AG09309 (cell line): ENCODE measurements around the gene NGLY1.

Experiments used
- DNase-seq: peaks from one replicate; pipeline ENCODE4 v3.0.0-alpha.2; 2010; ENCODE audit warnings: low read depth
- H3K4me3 ChIP-seq: 2 replicates; pipeline ENCODE4 v1.5.1; 2011; ENCODE audit warnings: mild to moderate bottlenecking, low read depth, low read length, moderate library complexity; ENCODE audit not compliant: control insufficient read depth
- CTCF ChIP-seq: IDR thresholded peaks from 2 replicates; pipeline ENCODE4 v1.5.1; 2011; ENCODE audit warnings: mild to moderate bottlenecking, low read depth, low read length, inconsistent platforms; ENCODE audit not compliant: insufficient read depth, control insufficient read depth; ENCODE audit errors: missing control alignments

NGLY1 gene

GRCh38 chr3:25775936-25776335 lies 7.3 kb downstream of the NGLY1 start:
- TF ChIP-seq CTCF = no peak
- DNase-seq = no peak
- no peak overlapping the region for H3K4me3 ChIP-seq

GRCh38 chr3:25768851-25769250 lies 14.4 kb downstream of the NGLY1 start:
- H3K4me3 ChIP-seq = no peak overlapping the region
- TF ChIP-seq CTCF = no peak
- no peak for DNase-seq

- no peak for DNase-seq
- no peak overlapping the region for H3K4me3 ChIP-seq
- no peak for TF ChIP-seq CTCF
Observed at GRCh38 chr3:25751725-25752124, 31.5 kb downstream of the NGLY1 start.

GRCh38 chr3:25751048-25751447 lies 32.2 kb downstream of the NGLY1 start:
- H3K4me3 ChIP-seq = no peak overlapping the region
- TF ChIP-seq CTCF = no peak
- no peak for DNase-seq

- DNase-seq = no peak
- no peak overlapping the region for H3K4me3 ChIP-seq
- TF ChIP-seq CTCF = no peak
Observed at GRCh38 chr3:25749031-25749581, 34.1 kb downstream of the NGLY1 start.

- TF ChIP-seq CTCF = no peak
- H3K4me3 ChIP-seq = no peak overlapping the region
- no peak for DNase-seq
Observed at GRCh38 chr3:25748189-25748588, 35.1 kb downstream of the NGLY1 start.

- no peak for TF ChIP-seq CTCF
- H3K4me3 ChIP-seq = no peak overlapping the region
- no peak for DNase-seq
Observed at GRCh38 chr3:25747033-25747432, 36.2 kb downstream of the NGLY1 start.
